Gastrocnemius medialis (tissue), 4 donors: ENCODE measurements around the gene EFNA5.

Experiments
- POLR2A ChIP-seq, 2 donors: fragments of 450-650 bp; IDR thresholded peaks; one replicate each; pipeline ENCODE4 v1.6.1; 2017; ENCODE audit warnings: antibody characterized with exemption in 2 of 2, mild to moderate bottlenecking in 2 of 2, moderate library complexity in 2 of 2
- TF ChIP-seq, protein P1 (sequence below), 5 experiments: fragments of 450-650 bp in 3 of 5; fragments of 200-600 bp in 2 of 5; sonication (generic) in 2 of 5; IDR thresholded peaks in 4 of 5; conservative IDR thresholded peaks in 1 of 5; 1 replicate in 4 of 5; 2 replicates in 1 of 5; pipeline ENCODE4 v1.5.1; 2016 to 2019; ENCODE audit warnings: antibody characterized with exemption in 5 of 5, mild to moderate bottlenecking in 3 of 5, moderate library complexity in 3 of 5

DNA sequence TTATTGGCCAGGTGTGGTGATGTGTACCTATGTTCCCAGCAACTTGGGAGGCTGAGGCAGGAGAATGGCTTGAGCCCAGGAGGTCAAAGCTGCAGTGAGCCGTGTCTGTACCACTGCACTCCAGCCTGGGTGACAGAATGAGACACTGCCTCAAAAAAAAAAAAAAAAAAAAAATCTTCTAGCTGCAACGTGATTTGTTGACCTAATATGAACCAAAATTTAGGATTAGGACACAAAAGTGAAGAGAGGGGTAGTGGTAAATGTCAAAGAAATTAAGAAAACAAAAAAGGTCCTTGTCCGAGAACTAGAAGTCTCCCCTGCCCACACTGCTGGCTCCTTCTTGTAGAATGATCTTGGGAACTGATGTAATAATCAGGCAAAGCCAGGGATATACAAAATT is 272.0 kb downstream of the EFNA5 start:
- TF ChIP-seq, protein P1, sequence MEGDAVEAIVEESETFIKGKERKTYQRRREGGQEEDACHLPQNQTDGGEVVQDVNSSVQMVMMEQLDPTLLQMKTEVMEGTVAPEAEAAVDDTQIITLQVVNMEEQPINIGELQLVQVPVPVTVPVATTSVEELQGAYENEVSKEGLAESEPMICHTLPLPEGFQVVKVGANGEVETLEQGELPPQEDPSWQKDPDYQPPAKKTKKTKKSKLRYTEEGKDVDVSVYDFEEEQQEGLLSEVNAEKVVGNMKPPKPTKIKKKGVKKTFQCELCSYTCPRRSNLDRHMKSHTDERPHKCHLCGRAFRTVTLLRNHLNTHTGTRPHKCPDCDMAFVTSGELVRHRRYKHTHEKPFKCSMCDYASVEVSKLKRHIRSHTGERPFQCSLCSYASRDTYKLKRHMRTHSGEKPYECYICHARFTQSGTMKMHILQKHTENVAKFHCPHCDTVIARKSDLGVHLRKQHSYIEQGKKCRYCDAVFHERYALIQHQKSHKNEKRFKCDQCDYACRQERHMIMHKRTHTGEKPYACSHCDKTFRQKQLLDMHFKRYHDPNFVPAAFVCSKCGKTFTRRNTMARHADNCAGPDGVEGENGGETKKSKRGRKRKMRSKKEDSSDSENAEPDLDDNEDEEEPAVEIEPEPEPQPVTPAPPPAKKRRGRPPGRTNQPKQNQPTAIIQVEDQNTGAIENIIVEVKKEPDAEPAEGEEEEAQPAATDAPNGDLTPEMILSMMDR (IDR thresholded peaks at IDR 0.05 in 4 of 5, conservative IDR thresholded peaks at IDR 0.05 in 1 of 5) = no peak
- TF ChIP-seq POLR2A (IDR thresholded peaks at IDR 0.05) = no peak
